BLaER1 treated with 17β-estradiol and CSF1 and Interleukin-3, amounts not matched to agents 10 nM and 100 nM (cell line): ENCODE data around the gene APOL6.

ENCODE experiments used
- H3K27ac ChIP-seq, 11 experiments: shearing (Covaris generic); formaldehyde crosslinking; 2 replicates each; pipeline ENCODE4 v1.8.1; 2022
- H3K27me3 ChIP-seq, 11 experiments: shearing (Covaris generic); formaldehyde crosslinking; 2 replicates each; pipeline ENCODE4 v1.8.1; 2022
- H3K36me3 ChIP-seq, 11 experiments: shearing (Covaris generic); formaldehyde crosslinking; 2 replicates each; pipeline ENCODE4 v1.8.1; 2022
- H3K4me1 ChIP-seq, 10 experiments: shearing (Covaris generic); formaldehyde crosslinking; 2 replicates each; pipeline ENCODE4 v1.8.1; 2022
- H3K4me2 ChIP-seq, 11 experiments: shearing (Covaris generic); formaldehyde crosslinking; 2 replicates each; pipeline ENCODE4 v1.8.1; 2022
- H3K4me3 ChIP-seq, 10 experiments: shearing (Covaris generic); formaldehyde crosslinking; 2 replicates each; pipeline ENCODE4 v1.8.1; 2022
- H3K9ac ChIP-seq, 11 experiments: shearing (Covaris generic); formaldehyde crosslinking; 2 replicates each; pipeline ENCODE4 v1.8.1; 2022
- H3K9me3 ChIP-seq, 11 experiments: shearing (Covaris generic); formaldehyde crosslinking; replicated peaks in 1 of 11; 2 replicates each; pipeline ENCODE4 v1.8.1; 2022
- H4K20me1 ChIP-seq, 11 experiments: shearing (Covaris generic); formaldehyde crosslinking; 2 replicates each; pipeline ENCODE4 v1.8.1; 2022
- Cebpa-rat ChIP-seq, 11 experiments: shearing (Covaris generic); IDR thresholded peaks; 2 replicates each; pipeline ENCODE4 v1.8.1; 2022

APOL6 gene

GRCh38 chr22:35651085-35651484 lies 2.8 kb downstream of the APOL6 start:
- Histone ChIP-seq H3K4me1 (peaks cover 28 to 37% (median 35%) of the 10 kb centered on the region in 10 experiments), H3K4me3 (peak overlapping the region in 2 of 10 experiments; percentile 23 to 73; a peak in 3 of 20 replicates), H4K20me1 (peaks cover 0 to 17% (median 6%) of the 10 kb centered on the region in 11 experiments; a peak in 9 of 22 replicates), H3K9ac (no peak overlapping the region), H3K27ac (no peak overlapping the region), H3K36me3 (peaks cover 10 to 33% (median 26%) of the 10 kb centered on the region in 11 experiments; a peak in 21 of 22 replicates), H3K27me3 (no peaks in the 10 kb centered on the region), H3K9me3 (peaks cover 7 to 20% (median 10%) of the 10 kb centered on the region in 11 experiments; a peak in 20 of 22 replicates), H3K4me2 (0 out of 22 replicates have a peak overlapping the region, but pooled peaks of 1 of the 11 experiments have one; percentile 94)
- no peak for TF ChIP-seq Cebpa-rat (IDR thresholded peaks at IDR 0.05)

- no peak for TF ChIP-seq Cebpa-rat (IDR thresholded peaks at IDR 0.05)
- H3K4me2 ChIP-seq: no peak overlapping the region
- H3K27me3 ChIP-seq: no peaks in the 10 kb centered on the region
- H3K4me1 ChIP-seq: peaks cover 10 to 23% (median 14%) of the 10 kb centered on the region in 10 experiments
- H3K9ac ChIP-seq: no peak overlapping the region
- H4K20me1 ChIP-seq: peaks cover 0 to 24% (median 7%) of the 10 kb centered on the region in 11 experiments; a peak in 9 of 22 replicates
- H3K4me3 ChIP-seq: no peak overlapping the region
- H3K9me3 ChIP-seq: peaks cover 13 to 33% (median 20%) of the 10 kb centered on the region in 11 experiments
- H3K27ac ChIP-seq: no peak overlapping the region
- peaks cover 37 to 60% (median 53%) of the 10 kb centered on the region in 11 experiments for H3K36me3 ChIP-seq
Measured at GRCh38 chr22:35653824-35654223, 5.6 kb downstream of the APOL6 start.

- H3K4me1 ChIP-seq: peaks cover 15 to 33% (median 20%) of the 10 kb centered on the region in 10 experiments
- H3K9ac ChIP-seq: no peak overlapping the region
- peaks cover 10 to 33% (median 21%) of the 10 kb centered on the region in 11 experiments; a peak in 21 of 22 replicates for H3K9me3 ChIP-seq
- TF ChIP-seq Cebpa-rat (IDR thresholded peaks at IDR 0.05): no peak
- H3K36me3 ChIP-seq: peaks cover 49 to 78% (median 67%) of the 10 kb centered on the region in 11 experiments
- no peak overlapping the region for H3K4me3 ChIP-seq
- no peak overlapping the region for H3K27ac ChIP-seq
- H3K27me3 ChIP-seq: no peaks in the 10 kb centered on the region
- no peak overlapping the region for H3K4me2 ChIP-seq
- peaks cover 0 to 26% (median 7%) of the 10 kb centered on the region in 11 experiments; a peak in 9 of 22 replicates for H4K20me1 ChIP-seq
Measured at GRCh38 chr22:35656284-35656752, 8.1 kb downstream of the APOL6 start.

GRCh38 chr22:35657571-35658312 lies 9.5 kb downstream of the APOL6 start:
- H3K27ac ChIP-seq: no peak overlapping the region
- peak overlapping the region in 1 of 11 experiments; percentile 4; a peak in 3 of 22 replicates for H3K4me2 ChIP-seq
- no peak overlapping the region for H3K9ac ChIP-seq
- H4K20me1 ChIP-seq: peaks cover 0 to 29% (median 7%) of the 10 kb centered on the region in 11 experiments; a peak in 9 of 22 replicates
- peaks cover 9 to 29% (median 20%) of the 10 kb centered on the region in 11 experiments; a peak in 18 of 22 replicates for H3K9me3 ChIP-seq
- no peaks in the 10 kb centered on the region for H3K27me3 ChIP-seq
- no peak overlapping the region for H3K4me3 ChIP-seq
- H3K36me3 ChIP-seq: peaks cover 62 to 92% (median 78%) of the 10 kb centered on the region in 11 experiments
- peaks cover 28 to 47% (median 35%) of the 10 kb centered on the region in 10 experiments for H3K4me1 ChIP-seq
- 0 out of 22 replicates have a peak, but pooled peaks of 1 of the 11 experiments have one; percentile 23 for TF ChIP-seq Cebpa-rat (IDR thresholded peaks at IDR 0.05)

GRCh38 chr22:35660291-35661127 lies 12.3 kb downstream of the APOL6 start:
- Histone ChIP-seq H3K9ac (peak overlapping the region; percentile 34 to 68 (median 55); a peak in 20 of 22 replicates), H3K27ac (peak overlapping the region; percentile 47 to 80 (median 74))

GRCh38 chr22:35661464-35661863 lies 13.2 kb downstream of the APOL6 start:
- Histone ChIP-seq H3K27ac (peak overlapping the region in 8 of 11 experiments; percentile 68 to 80 (median 74); a peak in 10 of 22 replicates), H3K27me3 (no peaks in the 10 kb centered on the region), H3K9me3 (peaks cover 32 to 56% (median 45%) of the 10 kb centered on the region in 11 experiments), H3K4me1 (peaks cover 36 to 55% (median 41%) of the 10 kb centered on the region in 10 experiments), H3K4me3 (peak overlapping the region in 1 of 10 experiments; percentile 8; a peak in 1 of 20 replicates), H3K36me3 (peaks cover 67 to 95% (median 79%) of the 10 kb centered on the region in 11 experiments), H4K20me1 (peaks cover 0 to 8% (median 0%) of the 10 kb centered on the region in 11 experiments; a peak in 2 of 22 replicates), H3K4me2 (peak overlapping the region; percentile 69 to 87 (median 74); a peak in 20 of 22 replicates), H3K9ac (no peak overlapping the region)
- TF ChIP-seq Cebpa-rat (IDR thresholded peaks at IDR 0.05): no peak

More at GRCh38 chr22:35660291-35661127, 12.3 kb downstream of the APOL6 start:
- Histone ChIP-seq H3K27me3 (no peaks in the 10 kb centered on the region), H3K4me3 (peak overlapping the region in 4 of 10 experiments; percentile 8 to 30 (median 17); a peak in 5 of 20 replicates), H3K36me3 (peaks cover 70 to 95% (median 79%) of the 10 kb centered on the region in 11 experiments), H4K20me1 (peaks cover 0 to 16% (median 0%) of the 10 kb centered on the region in 11 experiments; a peak in 4 of 22 replicates), H3K4me2 (peak overlapping the region; percentile 69 to 87 (median 74)), H3K9me3 (peaks cover 22 to 47% (median 36%) of the 10 kb centered on the region in 11 experiments), H3K4me1 (peaks cover 36 to 55% (median 41%) of the 10 kb centered on the region in 10 experiments)
- TF ChIP-seq Cebpa-rat (IDR thresholded peaks at IDR 0.05): no peak

GRCh38 chr22:35662914-35663313 lies 14.7 kb downstream of the APOL6 start:
- H3K9ac ChIP-seq: peak overlapping the region in 10 of 11 experiments; percentile 18 to 71 (median 55); a peak in 19 of 22 replicates
- H3K36me3 ChIP-seq: peaks cover 67 to 95% (median 79%) of the 10 kb centered on the region in 11 experiments
- peak overlapping the region; percentile 30 to 87 (median 73) for H3K4me2 ChIP-seq
- no peaks in the 10 kb centered on the region for H3K27me3 ChIP-seq
- no peak for TF ChIP-seq Cebpa-rat (IDR thresholded peaks at IDR 0.05)
- peaks cover 36 to 50% (median 41%) of the 10 kb centered on the region in 10 experiments for H3K4me1 ChIP-seq
- H3K27ac ChIP-seq: peak overlapping the region; percentile 41 to 86 (median 75)
- peaks cover 46 to 64% (median 56%) of the 10 kb centered on the region in 11 experiments for H3K9me3 ChIP-seq
- peak overlapping the region in 7 of 10 experiments; percentile 11 to 44 (median 25); a peak in 7 of 20 replicates for H3K4me3 ChIP-seq
- H4K20me1 ChIP-seq: peaks cover 0 to 5% (median 0%) of the 10 kb centered on the region in 11 experiments; a peak in 1 of 22 replicates

- Histone ChIP-seq H3K9me3 (peaks cover 45 to 66% (median 59%) of the 10 kb centered on the region in 11 experiments), H3K4me1 (peaks cover 36 to 46% (median 41%) of the 10 kb centered on the region in 10 experiments), H3K4me3 (peak overlapping the region in 8 of 10 experiments; percentile 8 to 44 (median 22); a peak in 9 of 20 replicates), H4K20me1 (peaks cover 0 to 5% (median 0%) of the 10 kb centered on the region in 11 experiments; a peak in 1 of 22 replicates), H3K36me3 (peaks cover 64 to 95% (median 77%) of the 10 kb centered on the region in 11 experiments), H3K27me3 (no peaks in the 10 kb centered on the region), H3K27ac (peak overlapping the region; percentile 41 to 86 (median 75)), H3K4me2 (peak overlapping the region; percentile 30 to 87 (median 73); a peak in 21 of 22 replicates), H3K9ac (peak overlapping the region in 10 of 11 experiments; percentile 18 to 71 (median 55); a peak in 19 of 22 replicates)
- TF ChIP-seq Cebpa-rat (IDR thresholded peaks at IDR 0.05): no peak
Measured at GRCh38 chr22:35663371-35663770, 15.1 kb downstream of the APOL6 start.
